Anterior cingulate cortex (tissue), 58 donors: Measurements from ENCODE around the gene CTNNA2.
A peak's percentile ranks its signal among the peaks of the same experiment; 100 is the strongest.

Experiments used
- DNase-seq, 58 donors: peaks; one replicate each; lab custom pipeline; 2025; lab: John Stamatoyannopoulos, UW

Gene CTNNA2

GRCh38 chr2:79844011-79844410 lies 331.2 kb downstream of the CTNNA2 start:
- no peak for DNase-seq

DNA sequence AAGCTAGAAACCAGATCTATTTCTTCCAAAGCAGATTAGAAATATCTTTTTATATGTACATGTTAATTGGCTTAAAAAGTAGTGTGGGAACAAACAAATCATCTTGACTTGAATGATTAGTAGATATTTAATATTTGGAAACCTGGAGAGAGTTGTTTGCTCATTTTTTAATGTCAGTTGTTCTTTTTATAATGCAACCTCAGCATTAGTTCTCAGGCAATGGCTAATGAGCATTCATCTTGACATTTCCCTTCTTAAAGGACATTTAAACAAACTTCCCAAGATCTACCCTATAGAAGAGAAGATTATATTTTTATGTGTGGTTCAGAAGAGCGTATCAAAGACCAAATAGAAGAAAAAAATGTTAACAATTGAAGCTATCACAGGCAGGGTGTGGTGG lies 334.0 kb downstream of the CTNNA2 start:
- DNase-seq = no peak

DNA sequence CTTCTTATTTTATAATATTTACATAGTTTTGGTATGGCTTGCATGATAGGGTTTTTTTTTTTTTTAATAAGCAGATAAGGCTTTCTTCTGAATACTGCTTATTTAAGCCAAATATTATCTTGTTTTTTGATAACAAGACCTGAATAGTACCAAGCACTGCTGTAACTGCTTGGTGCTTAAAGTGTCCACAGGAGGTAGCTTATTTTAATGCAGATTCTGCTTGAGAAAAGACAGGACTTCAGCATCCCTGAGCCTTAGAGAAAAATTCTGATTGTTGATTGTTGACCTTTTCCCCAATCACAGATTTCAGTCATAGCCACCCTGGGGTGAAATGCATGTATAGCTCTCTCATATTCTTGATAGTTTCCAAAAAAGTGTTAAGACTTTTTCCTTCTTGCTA lies 336.4 kb downstream of the CTNNA2 start:
- DNase-seq = no peak

DNA sequence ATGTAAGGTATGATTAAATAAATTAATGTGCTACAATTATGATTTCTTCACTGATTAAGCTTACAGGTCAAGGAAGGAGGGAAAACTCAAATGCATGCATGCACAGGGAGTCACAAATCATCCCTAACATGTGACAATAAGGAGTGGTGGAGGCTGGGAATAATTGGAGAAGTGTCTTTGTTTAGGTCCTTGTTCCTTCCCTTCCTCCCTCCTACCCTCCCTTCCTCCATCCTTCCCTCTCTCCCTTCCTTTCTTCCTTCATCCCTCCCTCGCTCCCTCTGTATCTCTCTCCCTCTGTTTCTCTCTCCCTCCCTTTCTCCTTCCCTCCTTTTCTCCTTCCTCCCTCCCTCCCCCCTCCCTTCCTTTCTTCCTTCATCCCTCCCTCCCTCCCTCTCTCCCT lies 337.1 kb downstream of the CTNNA2 start:
- no peak for DNase-seq

- DNase-seq = no peak
These were observed 338.1 kb downstream of the CTNNA2 start for GRCh38 chr2:79850912-79851311.

GRCh38 chr2:79855264-79856006 lies 342.6 kb downstream of the CTNNA2 start:
- peak in 28 of 58 donors; percentile 5 to 55 (median 26) for DNase-seq

DNA sequence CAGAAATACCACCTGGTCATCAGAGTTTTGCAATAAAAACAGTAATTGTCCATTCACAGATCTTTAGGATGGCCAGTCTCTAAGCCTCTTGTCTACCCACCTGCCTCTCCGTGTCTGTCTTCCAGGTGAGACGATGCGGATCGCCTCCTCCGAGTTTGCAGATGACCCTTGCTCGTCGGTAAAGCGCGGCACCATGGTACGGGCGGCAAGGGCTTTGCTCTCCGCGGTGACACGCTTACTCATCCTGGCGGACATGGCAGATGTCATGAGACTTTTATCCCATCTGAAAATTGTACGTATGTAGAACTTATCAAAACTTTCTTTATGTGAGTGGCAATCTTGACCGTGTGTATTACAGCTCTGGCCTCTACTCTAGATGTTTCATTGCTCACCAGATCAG lies 345.0 kb downstream of the CTNNA2 start:
- no peak for DNase-seq

GRCh38 chr2:79860228-79861058 lies 347.6 kb downstream of the CTNNA2 start:
- DNase-seq = peak in 15 of 58 donors; percentile 1 to 49 (median 15)

GRCh38 chr2:79861059-79861374 lies 348.2 kb downstream of the CTNNA2 start:
- no peak for DNase-seq

- DNase-seq = no peak
These were observed 349.9 kb downstream of the CTNNA2 start for GRCh38 chr2:79862756-79863155.

DNA sequence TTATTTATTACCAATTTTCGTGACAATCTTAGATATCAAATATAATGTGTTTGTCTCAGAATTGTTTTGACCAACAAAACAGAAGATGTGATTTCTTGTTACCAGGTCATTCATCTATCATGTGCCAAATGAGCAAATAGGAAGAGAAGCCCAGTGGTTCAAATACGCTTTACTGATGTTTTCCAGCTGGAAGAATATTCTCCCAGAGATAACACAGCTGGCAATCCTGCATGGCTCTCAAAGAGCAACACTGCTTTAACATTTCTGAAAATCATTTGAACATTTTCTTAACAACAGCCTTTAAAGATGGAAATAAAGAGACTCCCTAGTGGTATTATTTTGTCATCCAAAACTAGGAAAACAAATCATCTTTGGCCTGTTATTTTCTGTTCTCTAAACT lies 359.8 kb downstream of the CTNNA2 start:
- no peak for DNase-seq

GRCh38 chr2:79874015-79874414 lies 361.2 kb downstream of the CTNNA2 start:
- no peak for DNase-seq

GRCh38 chr2:79876430-79876829 lies 363.6 kb downstream of the CTNNA2 start:
- DNase-seq = peak in 11 of 58 donors; percentile 2 to 27 (median 9)

DNA sequence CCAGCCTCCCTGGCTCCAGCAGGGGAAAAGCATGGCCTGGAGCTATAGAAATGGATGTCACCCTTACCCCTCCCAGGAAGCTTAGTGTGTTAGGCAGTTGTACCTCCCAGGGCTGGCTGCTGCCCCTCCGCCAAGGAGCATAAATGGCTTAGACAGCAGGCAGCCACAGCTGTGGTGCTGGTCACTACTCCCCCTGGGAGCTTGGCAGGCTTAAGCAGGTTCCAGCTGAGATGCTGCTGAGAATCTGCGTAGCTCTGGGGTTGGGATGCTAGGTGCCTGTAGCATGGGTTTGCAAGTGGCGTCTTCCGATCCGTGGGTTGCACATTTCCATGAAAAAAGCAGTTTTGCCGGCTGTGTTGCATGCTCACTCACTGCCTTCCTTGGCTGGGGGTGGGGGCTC lies 369.7 kb downstream of the CTNNA2 start:
- no peak for DNase-seq

DNA sequence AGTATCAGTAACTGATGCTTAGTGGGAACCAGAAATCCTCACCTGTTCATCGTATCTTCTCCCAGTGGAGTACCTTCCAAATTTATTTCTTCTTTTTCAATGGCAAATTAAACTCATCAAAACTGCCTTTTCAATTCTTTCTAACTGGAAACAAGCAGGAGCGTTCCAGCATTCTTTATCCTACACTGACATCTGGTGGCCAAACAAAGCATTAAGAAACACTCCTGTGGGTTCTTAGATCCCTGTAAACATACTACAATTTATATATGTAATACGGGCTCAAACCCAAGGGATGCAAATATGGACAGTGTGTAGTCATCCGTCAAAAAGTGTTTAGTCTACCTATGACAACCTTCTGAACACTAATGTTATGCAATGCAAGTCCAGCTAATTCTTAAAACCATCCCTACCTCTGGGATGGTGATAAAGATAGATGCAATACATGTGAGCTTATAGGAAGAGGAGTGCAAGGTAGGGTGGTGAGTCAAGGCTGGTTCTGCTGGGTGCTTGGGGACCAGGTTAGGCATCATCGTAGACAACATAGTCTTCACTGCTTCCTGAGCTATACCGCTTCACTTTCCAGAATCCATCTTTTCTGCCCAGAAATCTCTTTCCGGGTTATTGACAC lies 375.0 kb downstream of the CTNNA2 start:
- peak in 12 of 58 donors; percentile 8 to 56 (median 15) for DNase-seq

GRCh38 chr2:79892123-79892522 lies 379.3 kb downstream of the CTNNA2 start:
- DNase-seq = no peak

DNA sequence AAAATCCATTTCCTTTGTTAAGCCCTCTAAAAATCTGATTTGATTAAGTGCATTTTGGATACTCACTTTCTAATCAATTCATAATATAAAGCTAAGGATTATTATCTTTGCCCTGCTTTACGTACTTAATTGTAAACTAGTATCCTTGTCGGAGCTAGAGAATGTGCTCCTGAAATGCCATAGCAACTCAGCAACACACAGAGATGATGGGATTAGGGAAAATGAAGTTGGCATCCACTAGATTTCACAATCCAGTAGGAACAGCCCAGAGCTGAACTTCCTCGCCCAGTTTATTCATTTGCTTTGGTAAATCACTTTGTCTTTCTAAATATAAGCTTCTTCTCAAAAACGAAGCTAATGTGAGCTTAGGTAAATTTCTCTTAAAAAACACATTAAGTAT lies 386.3 kb downstream of the CTNNA2 start:
- no peak for DNase-seq

DNA sequence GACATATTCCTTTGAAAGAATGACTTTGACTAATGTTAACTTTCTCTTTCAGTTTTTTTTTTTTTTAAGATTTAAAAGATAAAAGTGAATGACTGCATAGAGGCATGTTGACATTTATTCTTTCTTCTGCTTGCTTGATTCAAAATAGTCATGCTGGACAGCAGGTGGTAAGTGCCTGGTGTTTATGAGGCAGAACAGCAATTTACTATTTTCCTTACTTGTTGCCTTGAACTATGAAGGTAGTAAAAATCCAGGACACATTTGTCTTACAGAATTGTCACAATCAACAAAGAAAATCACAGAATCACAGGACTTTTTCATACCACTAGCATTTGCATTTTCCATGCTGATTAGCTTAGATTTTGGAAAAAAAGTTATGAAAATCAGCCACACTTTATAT lies 388.3 kb downstream of the CTNNA2 start:
- DNase-seq = no peak

DNA sequence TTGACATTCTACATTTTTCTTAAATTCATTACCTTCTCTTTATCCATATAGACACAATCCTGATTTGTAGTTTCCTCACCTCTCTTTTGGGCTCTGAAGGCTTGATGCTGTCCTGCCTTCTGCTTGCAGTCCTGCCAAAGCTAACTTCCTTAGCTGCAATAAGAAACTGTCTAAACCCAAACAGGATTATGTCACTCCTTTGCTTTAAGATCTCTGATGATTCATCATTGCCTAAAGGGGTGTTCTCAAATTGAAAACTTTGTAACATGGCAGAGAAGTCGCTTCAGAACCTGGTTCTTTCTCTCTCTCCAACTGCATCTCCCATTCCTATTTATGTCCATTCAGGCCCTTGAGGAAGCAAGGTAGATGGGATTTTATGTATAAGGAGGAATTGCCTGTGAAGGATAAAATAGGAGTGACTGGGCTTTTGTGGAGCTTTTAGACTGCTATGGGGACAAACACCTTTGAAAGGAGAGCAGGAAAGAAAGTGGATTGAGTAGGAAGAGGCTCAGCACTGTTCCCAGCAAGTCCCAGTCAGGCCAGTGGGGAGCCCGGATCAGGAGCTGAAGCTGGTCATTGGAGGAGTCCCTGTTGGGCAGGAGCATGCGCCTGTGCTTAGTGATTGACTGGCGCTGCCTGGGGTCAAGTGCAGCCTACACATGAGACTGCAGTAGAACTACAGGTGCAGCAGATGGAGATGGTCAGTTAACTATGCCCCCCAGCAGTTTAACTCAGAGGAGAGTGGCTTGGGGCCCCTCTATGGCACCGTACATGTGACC lies 390.6 kb downstream of the CTNNA2 start:
- no peak for DNase-seq

- no peak for DNase-seq
These were observed 393.5 kb downstream of the CTNNA2 start for GRCh38 chr2:79906139-79906890.
